Measurements from ENCODE around the gene DYRK2. TPM values are rescaled to one million over a fixed set of nuclear protein-coding genes. Genes with fewer than 3 reads are reported as not detected.

Gene DYRK2
- total RNA-seq, 1 donor from 2014 or later = 45.8 TPM

- intact Hi-C loops (cut with DNase I) = no loop called here
- no peak for DNase-seq
- no peak for ATAC-seq (ENCODE audit: poor library complexity)
Observed at GRCh38 chr12:67692135-67692534, 43.6 kb downstream of the DYRK2 start.

DNA sequence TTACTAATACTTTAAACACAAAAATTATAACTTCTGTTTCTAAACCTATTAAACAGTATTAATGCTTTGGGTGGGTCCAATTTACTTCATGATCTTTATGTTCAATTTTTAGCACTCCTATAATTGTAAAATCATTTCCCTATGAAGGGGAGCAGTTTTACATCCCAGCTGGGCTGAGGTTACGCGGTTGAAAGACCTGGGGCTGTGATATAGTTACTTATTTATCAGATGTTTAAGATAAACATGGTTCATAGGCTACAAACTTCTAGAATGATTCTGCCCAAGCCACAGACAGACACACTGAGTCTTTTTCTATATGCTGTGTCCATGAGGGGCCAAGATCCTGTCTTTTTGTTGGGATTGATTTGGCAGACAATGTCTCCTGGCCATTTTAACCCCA is 44.4 kb downstream of the DYRK2 start:
- no peak for DNase-seq
- intact Hi-C loops (cut with DNase I) = no loop called here
- no peak for ATAC-seq (ENCODE audit: poor library complexity)

- no peak for DNase-seq
- ATAC-seq (ENCODE audit: poor library complexity) = no peak
- intact Hi-C loops (cut with DNase I) = no loop called here
Observed at GRCh38 chr12:67693894-67694293, 45.3 kb downstream of the DYRK2 start.

GRCh38 chr12:67694306-67694900 is 45.9 kb downstream of the DYRK2 start:
- ATAC-seq (ENCODE audit: poor library complexity) = no peak
- no peak for DNase-seq
- intact Hi-C loops (cut with DNase I) = no loop called here

- intact Hi-C loops (cut with DNase I) = no loop called here
- ATAC-seq (ENCODE audit: poor library complexity) (no peak), DNase-seq (no peak)
Observed at GRCh38 chr12:67695974-67696373, 47.4 kb downstream of the DYRK2 start.

GRCh38 chr12:67697443-67697842 is 48.9 kb downstream of the DYRK2 start:
- ATAC-seq (ENCODE audit: poor library complexity) (no peak), DNase-seq (no peak)

GRCh38 chr12:67697967-67698366 is 49.4 kb downstream of the DYRK2 start:
- intact Hi-C loops (cut with DNase I) = no loop called here
- DNase-seq = no peak
- no peak for ATAC-seq (ENCODE audit: poor library complexity)

More at GRCh38 chr12:67697443-67697842, 48.9 kb downstream of the DYRK2 start:
- intact Hi-C loops (cut with DNase I) = no loop called here

GRCh38 chr12:67698672-67699581 is 50.4 kb downstream of the DYRK2 start:
- DNase-seq (no peak), ATAC-seq (ENCODE audit: poor library complexity) (peak; percentile 61)
- intact Hi-C loops (cut with DNase I) = no loop called here

DNA sequence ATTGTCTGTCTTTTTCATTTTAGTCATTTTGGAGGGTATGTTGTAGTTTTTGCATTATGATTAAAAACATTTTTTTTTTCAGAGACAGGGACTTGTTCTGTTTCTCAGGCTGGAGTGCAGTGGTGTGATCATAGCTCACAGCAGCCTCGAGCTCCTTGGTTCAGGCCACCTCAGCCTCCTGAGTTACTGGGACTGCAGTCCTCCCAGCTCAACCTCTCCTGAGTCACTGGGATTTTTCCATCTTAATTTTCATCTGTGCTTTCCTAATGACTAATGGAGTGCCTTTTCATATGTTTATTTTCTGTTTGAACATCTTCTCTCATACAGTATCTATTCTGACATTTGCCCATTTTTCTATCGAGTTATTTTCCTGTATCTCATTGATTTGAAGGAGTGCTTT is 52.6 kb downstream of the DYRK2 start:
- no peak for ATAC-seq (ENCODE audit: poor library complexity)
- intact Hi-C loops (cut with DNase I) = no loop called here

DNA sequence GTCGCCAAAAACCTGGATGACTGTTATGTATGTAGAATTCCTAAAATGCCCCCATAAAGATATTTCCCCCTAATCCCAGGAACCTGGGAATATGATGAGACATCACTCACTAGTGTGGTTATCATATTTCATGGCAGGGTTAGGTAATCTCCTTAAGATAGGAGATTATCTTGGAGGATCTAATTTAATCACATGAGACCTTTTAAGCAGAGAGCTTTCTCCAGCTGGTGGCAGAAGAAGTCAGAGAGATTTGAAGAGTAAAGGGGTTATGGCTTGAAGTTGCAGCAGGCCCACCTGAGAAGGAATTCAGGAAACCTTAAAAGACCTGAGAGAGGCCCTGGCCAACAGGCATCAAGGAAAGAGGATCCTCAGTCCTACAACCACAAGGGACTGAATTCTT is 53.6 kb downstream of the DYRK2 start:
- no peak for DNase-seq
- ATAC-seq (ENCODE audit: poor library complexity) = no peak
- intact Hi-C loops (cut with DNase I) = no loop called here

More for the DNA sequence above, 52.6 kb downstream of the DYRK2 start:
- DNase-seq = no peak

DNA sequence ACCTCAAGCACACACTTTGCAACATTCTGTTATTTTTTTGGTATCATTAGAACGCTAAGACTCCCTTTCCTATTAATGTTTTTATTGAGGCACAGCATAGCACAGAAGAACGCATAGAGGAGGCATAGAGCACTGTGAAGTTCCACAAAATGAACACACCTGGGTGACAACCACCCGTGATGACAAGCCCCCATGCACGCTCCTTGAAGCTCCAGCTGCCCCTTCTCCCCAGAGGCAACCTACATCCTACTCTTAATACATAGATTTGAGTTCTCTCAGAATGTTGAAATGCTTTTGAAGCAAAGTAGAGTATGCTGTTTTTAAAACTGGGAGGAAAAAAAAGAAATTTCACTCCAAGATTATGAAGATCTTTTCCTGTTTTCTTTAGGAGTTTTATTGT is 55.5 kb downstream of the DYRK2 start:
- DNase-seq (no peak), ATAC-seq (ENCODE audit: poor library complexity) (no peak)
- intact Hi-C loops (cut with DNase I) = no loop called here

DNA sequence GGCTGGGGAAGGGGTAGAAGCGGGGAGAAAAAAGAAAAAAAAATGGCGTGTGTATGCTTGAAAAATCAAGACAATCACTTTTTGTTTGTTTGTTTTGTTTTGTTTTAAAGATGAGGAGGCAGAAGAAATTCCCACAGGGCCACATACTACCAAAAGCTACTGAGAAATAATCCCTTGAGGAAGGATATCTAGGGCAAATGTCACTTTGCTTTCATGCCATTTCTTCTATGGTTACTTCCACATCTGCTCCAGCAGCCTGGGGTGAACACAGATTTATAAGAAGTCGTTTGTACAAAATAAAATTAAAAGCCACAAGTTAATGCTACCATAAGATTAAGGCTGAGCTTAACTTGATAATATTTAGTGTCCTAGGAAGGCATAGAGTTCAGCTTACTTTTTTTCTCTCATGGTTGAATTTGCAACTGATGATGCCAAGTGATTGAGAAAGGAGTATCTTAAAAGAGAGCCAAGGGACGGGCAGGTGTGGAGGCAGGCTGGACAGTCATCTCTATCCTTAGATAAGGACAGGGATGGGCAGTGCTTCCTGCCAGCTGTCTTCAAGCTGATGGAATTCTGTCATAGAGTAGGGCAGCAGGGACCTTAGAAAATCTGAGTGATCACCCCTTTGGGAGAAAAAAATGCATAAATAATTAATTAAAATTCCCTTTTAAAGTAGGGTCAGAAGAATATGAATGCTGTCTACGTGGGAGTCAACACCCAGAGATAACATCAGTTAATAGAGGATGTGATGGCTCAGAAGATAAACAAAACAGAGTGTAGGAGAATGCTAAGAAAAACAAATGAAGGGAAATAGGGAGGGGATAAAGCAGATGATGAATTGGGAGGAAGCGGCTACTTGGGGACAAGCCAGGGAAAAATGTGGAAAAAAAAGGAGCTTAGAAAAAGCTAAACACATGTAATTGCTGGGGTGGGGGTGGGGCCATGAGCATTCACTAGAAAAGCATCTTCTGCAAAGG is 57.1 kb downstream of the DYRK2 start:
- intact Hi-C loops (cut with DNase I) = no loop called here

DNA sequence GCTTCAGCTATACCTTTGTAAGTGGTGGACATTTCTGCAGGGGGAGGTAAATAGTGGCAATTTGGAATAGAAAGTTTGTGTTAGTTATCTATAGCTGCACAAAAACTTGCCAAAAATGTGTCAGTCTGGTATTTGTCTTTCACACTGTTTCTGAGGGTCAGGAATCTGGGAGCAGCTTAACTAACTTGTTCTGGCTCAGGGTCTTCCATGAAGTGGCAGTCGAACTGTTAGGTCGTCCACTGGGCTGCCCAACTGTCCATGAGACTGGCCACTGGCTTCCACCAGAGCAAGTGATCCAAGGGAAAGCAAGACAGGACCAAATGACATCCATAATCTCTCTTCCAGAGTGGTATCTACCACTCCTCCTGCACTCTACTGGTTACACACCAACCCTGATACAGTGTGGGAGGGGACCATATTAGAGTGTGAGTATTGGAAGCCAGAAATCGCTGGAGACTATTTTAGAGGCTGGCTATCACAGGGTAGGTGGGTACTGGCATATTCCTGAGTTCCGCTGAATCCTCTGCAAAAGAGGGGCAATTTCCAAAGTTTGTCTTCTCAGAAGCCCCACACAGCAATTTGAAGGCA is 60.9 kb downstream of the DYRK2 start:
- ATAC-seq (ENCODE audit: poor library complexity) = peak; percentile 85
- intact Hi-C loops (cut with DNase I) = no loop called here
- no peak for DNase-seq

More for the DNA sequence above, 57.1 kb downstream of the DYRK2 start:
- no peak for DNase-seq
- no peak for ATAC-seq (ENCODE audit: poor library complexity)

- intact Hi-C loops (cut with DNase I) = no loop called here
- ATAC-seq (ENCODE audit: poor library complexity) (peak; percentile 54), DNase-seq (no peak)
Observed at GRCh38 chr12:67710582-67710981, 62.0 kb downstream of the DYRK2 start.

GRCh38 chr12:67712011-67712410 is 63.5 kb downstream of the DYRK2 start:
- no peak for ATAC-seq (ENCODE audit: poor library complexity)
- no peak for DNase-seq
- intact Hi-C loops (cut with DNase I) = no loop called here

GRCh38 chr12:67714648-67715047 is 66.1 kb downstream of the DYRK2 start:
- ATAC-seq (ENCODE audit: poor library complexity) (no peak), DNase-seq (no peak)
- intact Hi-C loops (cut with DNase I) = no loop called here

All from Right ventricle myocardium superior (tissue), 1 donor.